Activated CD4-positive, alpha-beta memory T cell treated with anti-CD3 and anti-CD28 coated beads for 36 hours (primary cell): ENCODE results near the gene ATP2C1. TPM values are rescaled to one million over a fixed set of nuclear protein-coding genes. Genes with fewer than 3 reads are reported as not detected.

Experiments used
- CTCF ChIA-PET: fragments of 350-600 bp; sonication (Branson Sonifier 250); formaldehyde crosslinking; loops from one replicate; lab custom pipeline; 2021; ENCODE audit warnings: antibody characterized with exemption, inconsistent platforms; lab: Charles Lee
- POLR2A ChIA-PET: fragments of 350-600 bp; sonication (Branson Sonifier 250); formaldehyde crosslinking; loops from one replicate; lab custom pipeline; 2021; ENCODE audit warnings: antibody characterized with exemption; lab: Charles Lee
- DNase-seq: peaks from one replicate; pipeline ENCODE4 v3.0.0-alpha.2; 2020
- H3K27ac Mint-ChIP-seq: one replicate; pipeline ENCODE4 v1.8.0; 2021; ENCODE audit warnings: mixed read lengths
- H3K27me3 Mint-ChIP-seq: one replicate; pipeline ENCODE4 v1.8.0; 2021; ENCODE audit warnings: mixed read lengths
- H3K36me3 Mint-ChIP-seq: one replicate; pipeline ENCODE4 v1.8.0; 2021; ENCODE audit warnings: mixed read lengths
- H3K4me1 Mint-ChIP-seq: one replicate; pipeline ENCODE4 v1.8.0; 2021; ENCODE audit warnings: low read depth, mixed read lengths
- H3K4me3 Mint-ChIP-seq: one replicate; pipeline ENCODE4 v1.8.0; 2021; ENCODE audit warnings: mild to moderate bottlenecking, mixed read lengths
- H3K9me3 Mint-ChIP-seq: one replicate; pipeline ENCODE4 v1.8.0; 2021; ENCODE audit warnings: mixed read lengths
- intact Hi-C: fragments of 100-400 bp; cut with micrococcal nuclease; formaldehyde crosslinking; loops from one replicate; pipeline ENCODE4 v1.15.1; 2023
- total RNA-seq, 2 experiments: library from RNA; stranded (reverse); gene quantifications; one replicate each; pipeline ENCODE4 v1.2.3, GENCODE V29; 2021

Gene ATP2C1
- total RNA-seq, 2 experiments from 2014 or later, result 49.8 to 53.2 TPM

- Mint-ChIP-seq H3K36me3 (peaks cover 6% of the 10 kb centered on the region), H3K9me3 (no peaks in the 10 kb centered on the region), H3K4me1 (peaks cover 49% of the 10 kb centered on the region), H3K27ac (no peak overlapping the region), H3K27me3 (no peaks in the 10 kb centered on the region), H3K4me3 (no peak overlapping the region)
- no peak for DNase-seq
- CTCF ChIA-PET, result interaction anchor here (0.7 to 1.6 kb wide), 3 partner anchors 8 to 53 kb away, joined by 3 read pairs; no protein-coding TSS in a partner anchor
- intact Hi-C loops, result loop anchor here (5.0 kb wide), 1 partner anchor 1825 kb away; the partner anchor contains the start of gene NPHP3
- POLR2A ChIA-PET, result interaction anchor here (0.9 to 1.1 kb wide), 2 partner anchors 11 to 484 kb away, joined by 3 read pairs; partner anchors contain the start of gene NUDT16
These were observed 3.4 kb downstream of the ATP2C1 start for GRCh38 chr3:130897316-130897715.

GRCh38 chr3:130900959-130901358 is 7.1 kb downstream of the ATP2C1 start:
- Mint-ChIP-seq H3K36me3 (peaks cover 1% of the 10 kb centered on the region), H3K4me3 (no peak overlapping the region), H3K4me1 (peaks cover 48% of the 10 kb centered on the region), H3K27me3 (no peaks in the 10 kb centered on the region), H3K9me3 (no peaks in the 10 kb centered on the region), H3K27ac (no peak overlapping the region)
- intact Hi-C loops, result no loop called here
- no peak for DNase-seq
- ChIA-PET POLR2A (no interaction called here), CTCF (no interaction called here)

GRCh38 chr3:130901463-130902204 is 7.8 kb downstream of the ATP2C1 start:
- POLR2A ChIA-PET, result no interaction called here
- Mint-ChIP-seq H3K27me3 (no peaks in the 10 kb centered on the region), H3K27ac (no peak overlapping the region), H3K4me3 (no peak overlapping the region), H3K36me3 (peaks cover 1% of the 10 kb centered on the region), H3K4me1 (peaks cover 48% of the 10 kb centered on the region), H3K9me3 (no peaks in the 10 kb centered on the region)
- CTCF ChIA-PET, result interaction anchor here (0.7 kb wide), 1 partner anchor 23 kb away, joined by 3 read pairs; no protein-coding TSS in a partner anchor
- intact Hi-C loops, result no loop called here
- no peak for DNase-seq

- no peak overlapping the region for H3K4me3 Mint-ChIP-seq
- H3K27ac Mint-ChIP-seq, result no peak overlapping the region
- intact Hi-C loops, result no loop called here
These were observed 9.6 kb downstream of the ATP2C1 start for GRCh38 chr3:130903412-130903908.

GRCh38 chr3:130904491-130904890 is 10.6 kb downstream of the ATP2C1 start:
- intact Hi-C loops, result no loop called here
- no peak overlapping the region for H3K4me3 Mint-ChIP-seq

More at GRCh38 chr3:130903412-130903908, 9.6 kb downstream of the ATP2C1 start:
- peaks cover 50% of the 10 kb centered on the region for H3K4me1 Mint-ChIP-seq
- ChIA-PET CTCF (interaction anchor here (1.9 kb wide), 1 partner anchor 10 kb away, joined by 4 read pairs; the partner anchor contains the start of gene ATP2C1), POLR2A (interaction anchor here (0.6 kb wide), 1 partner anchor 65 kb away, joined by 4 read pairs; no protein-coding TSS in a partner anchor)
- no peak for DNase-seq
- H3K9me3 Mint-ChIP-seq, result no peaks in the 10 kb centered on the region
- H3K36me3 Mint-ChIP-seq, result no peaks in the 10 kb centered on the region
- no peaks in the 10 kb centered on the region for H3K27me3 Mint-ChIP-seq

GRCh38 chr3:130905551-130905950 is 11.7 kb downstream of the ATP2C1 start:
- no peak overlapping the region for H3K27ac Mint-ChIP-seq
- no peaks in the 10 kb centered on the region for H3K27me3 Mint-ChIP-seq
- H3K4me3 Mint-ChIP-seq, result no peak overlapping the region
- peaks cover 55% of the 10 kb centered on the region for H3K4me1 Mint-ChIP-seq
- no peaks in the 10 kb centered on the region for H3K9me3 Mint-ChIP-seq
- intact Hi-C loops, result loop anchor here (5.0 kb wide), 2 partner anchors 42 to 122 kb away; partner anchors contain the start of genes ASTE1 and NEK11
- POLR2A ChIA-PET, result interaction anchor here (0.7 kb wide), 1 partner anchor 12 kb away, joined by 3 read pairs; the partner anchor contains the start of gene ATP2C1
- H3K36me3 Mint-ChIP-seq, result no peaks in the 10 kb centered on the region
- CTCF ChIA-PET, result interaction anchor here (0.9 to 1.9 kb wide), 2 partner anchors 9 to 12 kb away, joined by 3 to 4 read pairs; partner anchors contain the start of gene ATP2C1
- no peak for DNase-seq

More at GRCh38 chr3:130904491-130904890, 10.6 kb downstream of the ATP2C1 start:
- H3K4me1 Mint-ChIP-seq, result peaks cover 52% of the 10 kb centered on the region
- H3K9me3 Mint-ChIP-seq, result no peaks in the 10 kb centered on the region
- no peak for DNase-seq
- CTCF ChIA-PET, result interaction anchor here (0.9 to 1.9 kb wide), 2 partner anchors 8 to 11 kb away, joined by 3 to 4 read pairs; partner anchors contain the start of gene ATP2C1
- H3K27me3 Mint-ChIP-seq, result no peaks in the 10 kb centered on the region
- H3K36me3 Mint-ChIP-seq, result no peaks in the 10 kb centered on the region
- POLR2A ChIA-PET, result no interaction called here
- H3K27ac Mint-ChIP-seq, result no peak overlapping the region

- Mint-ChIP-seq H3K4me3 (no peak overlapping the region), H3K36me3 (peaks cover 3% of the 10 kb centered on the region), H3K27me3 (no peaks in the 10 kb centered on the region), H3K9me3 (no peaks in the 10 kb centered on the region), H3K27ac (no peak overlapping the region), H3K4me1 (peaks cover 51% of the 10 kb centered on the region)
- POLR2A ChIA-PET, result no interaction called here
- CTCF ChIA-PET, result no interaction called here
- DNase-seq, result no peak
- intact Hi-C loops, result loop anchor here (5.0 kb wide), 2 partner anchors 41 to 121 kb away; partner anchors contain the start of genes ASTE1 and NEK11
These were observed 12.6 kb downstream of the ATP2C1 start for GRCh38 chr3:130906374-130906995.

GRCh38 chr3:130907500-130907899 is 13.6 kb downstream of the ATP2C1 start:
- Mint-ChIP-seq H3K27ac (peak overlapping the region; percentile 18), H3K4me1 (peaks cover 47% of the 10 kb centered on the region), H3K27me3 (no peaks in the 10 kb centered on the region), H3K4me3 (no peak overlapping the region), H3K9me3 (no peaks in the 10 kb centered on the region), H3K36me3 (peaks cover 3% of the 10 kb centered on the region)
- no peak for DNase-seq
- CTCF ChIA-PET, result interaction anchor here (1.0 kb wide), 1 partner anchor 14 kb away, joined by 6 read pairs; the partner anchor contains the start of gene ATP2C1
- intact Hi-C loops, result loop anchor here (5.0 kb wide), 2 partner anchors 40 to 120 kb away; partner anchors contain the start of genes ASTE1 and NEK11
- POLR2A ChIA-PET, result interaction anchor here (1.0 kb wide), 2 partner anchors 11 to 119 kb away, joined by 3 to 6 read pairs; no protein-coding TSS in a partner anchor

- ChIA-PET CTCF (interaction anchor here (1.0 kb wide), 1 partner anchor 14 kb away, joined by 6 read pairs; the partner anchor contains the start of gene ATP2C1), POLR2A (interaction anchor here (0.6 to 1.0 kb wide), 3 partner anchors 10 to 118 kb away, joined by 3 to 6 read pairs (median 3); no protein-coding TSS in a partner anchor)
- Mint-ChIP-seq H3K36me3 (peaks cover 3% of the 10 kb centered on the region), H3K4me1 (peaks cover 47% of the 10 kb centered on the region), H3K27ac (peak overlapping the region; percentile 6), H3K9me3 (no peaks in the 10 kb centered on the region), H3K27me3 (no peaks in the 10 kb centered on the region), H3K4me3 (no peak overlapping the region)
- no peak for DNase-seq
- intact Hi-C loops, result loop anchor here (1.0 to 5.0 kb wide), 3 partner anchors 12 to 119 kb away; partner anchors contain the start of genes ASTE1 and NEK11
These were observed 14.1 kb downstream of the ATP2C1 start for GRCh38 chr3:130907966-130908365.

GRCh38 chr3:130915567-130916292 is 21.8 kb downstream of the ATP2C1 start:
- H3K9me3 Mint-ChIP-seq, result peaks cover 12% of the 10 kb centered on the region
- peaks cover 23% of the 10 kb centered on the region for H3K36me3 Mint-ChIP-seq
- no peaks in the 10 kb centered on the region for H3K27me3 Mint-ChIP-seq
- intact Hi-C loops, result no loop called here
- no peak overlapping the region for H3K4me3 Mint-ChIP-seq
- POLR2A ChIA-PET, result no interaction called here
- no peak overlapping the region for H3K27ac Mint-ChIP-seq
- CTCF ChIA-PET, result interaction anchor here (1.2 kb wide), 1 partner anchor 21 kb away, joined by 4 read pairs; no protein-coding TSS in a partner anchor
- DNase-seq, result no peak
- H3K4me1 Mint-ChIP-seq, result peaks cover 18% of the 10 kb centered on the region
